SU-DHL-6 (cell line): ENCODE measurements around the gene TRIML2.

Experiments
- EZH2phosphoT487 ChIP-seq: fragments of 200-600 bp; sonication (generic), shearing (Covaris generic); conservative IDR thresholded peaks from 2 replicates; pipeline ENCODE4 v1.6.1; 2018; ENCODE audit warnings: mild to moderate bottlenecking, antibody characterized with exemption, low read length, moderate library complexity, mixed read lengths
- TF ChIP-seq, protein P1 (sequence below): fragments of 200-600 bp; sonication (generic); IDR thresholded peaks from one replicate; pipeline ENCODE4 v1.5.1; 2017; ENCODE audit warnings: antibody characterized with exemption, mild to moderate bottlenecking, low read length, moderate library complexity; ENCODE audit not compliant: insufficient read depth, poor library complexity, severe bottlenecking

DNA sequence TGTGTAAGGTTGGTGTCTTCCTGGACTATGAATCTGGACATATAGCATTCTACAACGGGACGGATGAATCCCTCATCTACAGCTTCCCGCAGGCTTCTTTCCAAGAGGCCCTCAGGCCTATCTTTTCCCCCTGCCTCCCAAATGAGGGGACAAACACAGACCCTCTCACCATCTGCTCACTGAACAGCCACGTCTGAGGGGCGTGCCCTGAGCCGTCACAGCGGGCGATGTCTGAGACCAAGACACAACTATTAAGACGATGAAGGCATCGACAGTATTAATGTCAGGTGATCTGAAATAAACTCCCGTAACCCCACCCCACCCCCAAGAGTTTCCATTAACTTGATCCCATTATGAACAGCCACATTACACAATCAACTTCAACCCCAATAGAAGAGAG, 37.8 kb upstream of the TRIML2 start:
- TF ChIP-seq, protein P1, sequence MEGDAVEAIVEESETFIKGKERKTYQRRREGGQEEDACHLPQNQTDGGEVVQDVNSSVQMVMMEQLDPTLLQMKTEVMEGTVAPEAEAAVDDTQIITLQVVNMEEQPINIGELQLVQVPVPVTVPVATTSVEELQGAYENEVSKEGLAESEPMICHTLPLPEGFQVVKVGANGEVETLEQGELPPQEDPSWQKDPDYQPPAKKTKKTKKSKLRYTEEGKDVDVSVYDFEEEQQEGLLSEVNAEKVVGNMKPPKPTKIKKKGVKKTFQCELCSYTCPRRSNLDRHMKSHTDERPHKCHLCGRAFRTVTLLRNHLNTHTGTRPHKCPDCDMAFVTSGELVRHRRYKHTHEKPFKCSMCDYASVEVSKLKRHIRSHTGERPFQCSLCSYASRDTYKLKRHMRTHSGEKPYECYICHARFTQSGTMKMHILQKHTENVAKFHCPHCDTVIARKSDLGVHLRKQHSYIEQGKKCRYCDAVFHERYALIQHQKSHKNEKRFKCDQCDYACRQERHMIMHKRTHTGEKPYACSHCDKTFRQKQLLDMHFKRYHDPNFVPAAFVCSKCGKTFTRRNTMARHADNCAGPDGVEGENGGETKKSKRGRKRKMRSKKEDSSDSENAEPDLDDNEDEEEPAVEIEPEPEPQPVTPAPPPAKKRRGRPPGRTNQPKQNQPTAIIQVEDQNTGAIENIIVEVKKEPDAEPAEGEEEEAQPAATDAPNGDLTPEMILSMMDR = no peak
- no peak for TF ChIP-seq EZH2phosphoT487
